ENCODE results near the gene GSC2.
"Not testable (repeated sequence)": the region's sequence is repeated elsewhere in the genome, so short reads cannot be mapped to it uniquely, and the experiment has no call there.

Gene GSC2

GRCh38 chr22:19178065-19178656 is 28.1 kb upstream of the GSC2 start:
- no peak for FAIRE-seq

DNA sequence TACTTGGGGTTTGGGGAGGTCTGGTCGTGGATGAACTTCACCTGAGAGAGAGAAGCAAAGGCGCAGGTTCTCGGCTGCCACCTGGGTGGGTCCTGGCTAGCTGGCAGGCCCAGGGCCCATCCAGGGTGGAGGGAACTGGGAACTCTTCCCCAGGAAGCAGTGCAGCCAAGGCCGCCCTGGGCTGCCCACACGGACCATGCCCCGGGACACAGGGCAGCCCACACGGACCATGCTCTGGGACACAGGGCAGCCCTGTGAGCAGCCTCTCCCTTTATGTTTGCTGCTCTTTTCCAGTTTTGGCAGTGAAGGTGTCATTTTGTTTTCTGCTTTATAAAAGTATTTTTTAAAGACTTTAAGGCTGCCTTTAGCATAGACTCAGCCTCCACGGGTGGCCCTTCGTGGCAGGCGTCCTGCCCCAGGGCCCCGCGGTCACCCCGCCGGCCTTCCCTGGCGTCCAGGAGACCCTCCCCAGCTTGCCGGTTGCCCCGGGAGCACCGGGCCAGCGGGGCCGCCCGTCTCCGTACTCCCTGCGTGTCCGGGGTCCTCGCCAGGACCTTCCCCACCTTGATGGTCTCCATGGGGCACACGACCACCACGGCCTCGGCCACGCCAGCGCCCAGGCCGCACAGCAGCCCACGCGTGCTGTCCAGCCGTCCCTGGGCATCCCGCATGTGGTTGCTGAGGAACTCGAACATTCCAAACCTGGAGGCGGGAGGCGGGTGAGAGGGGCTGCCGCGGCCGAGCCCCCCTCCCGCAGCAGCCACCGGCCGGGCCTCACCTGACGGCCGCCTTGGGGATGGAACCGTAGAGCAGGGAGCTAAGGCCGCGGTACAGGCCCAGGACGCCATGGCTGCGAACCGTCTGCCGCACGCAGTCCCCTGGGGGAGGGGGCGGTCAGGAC is 27.3 kb upstream of the GSC2 start:
- no peak for FAIRE-seq

- no peak for FAIRE-seq
These were observed 26.6 kb upstream of the GSC2 start for GRCh38 chr22:19176732-19177131.

GRCh38 chr22:19176175-19176643 is 26.1 kb upstream of the GSC2 start:
- no peak for FAIRE-seq

- FAIRE-seq = no peak
These were observed 25.6 kb upstream of the GSC2 start for GRCh38 chr22:19175602-19176174.

DNA sequence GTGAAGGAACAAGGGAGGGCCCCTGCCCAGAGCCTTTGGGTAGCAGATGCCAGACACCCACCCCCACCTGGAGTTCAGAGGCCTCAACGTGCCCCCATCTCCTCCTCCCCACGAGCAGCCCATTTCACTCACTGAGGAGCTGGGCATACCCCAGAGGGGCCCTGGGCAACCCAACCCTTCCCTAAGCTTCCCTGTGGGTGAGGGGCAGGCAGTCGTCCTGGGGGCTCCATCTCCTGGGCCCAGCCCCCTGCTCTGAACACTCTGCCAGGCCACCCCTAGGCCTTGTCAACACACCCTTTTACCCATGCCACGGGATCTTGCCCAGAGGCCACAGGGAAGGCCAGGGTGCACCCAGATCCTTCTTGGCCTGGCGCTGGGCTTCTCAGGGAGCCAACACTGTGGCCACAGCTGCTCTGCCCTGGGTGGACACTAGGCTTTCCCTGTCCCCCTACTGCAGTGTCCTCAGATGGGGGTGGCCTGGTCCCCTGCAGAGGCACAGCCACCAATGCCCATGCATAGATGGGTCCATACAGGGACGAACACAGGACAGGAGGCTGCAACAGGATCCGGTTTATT is 25.0 kb upstream of the GSC2 start:
- FAIRE-seq = no peak

DNA sequence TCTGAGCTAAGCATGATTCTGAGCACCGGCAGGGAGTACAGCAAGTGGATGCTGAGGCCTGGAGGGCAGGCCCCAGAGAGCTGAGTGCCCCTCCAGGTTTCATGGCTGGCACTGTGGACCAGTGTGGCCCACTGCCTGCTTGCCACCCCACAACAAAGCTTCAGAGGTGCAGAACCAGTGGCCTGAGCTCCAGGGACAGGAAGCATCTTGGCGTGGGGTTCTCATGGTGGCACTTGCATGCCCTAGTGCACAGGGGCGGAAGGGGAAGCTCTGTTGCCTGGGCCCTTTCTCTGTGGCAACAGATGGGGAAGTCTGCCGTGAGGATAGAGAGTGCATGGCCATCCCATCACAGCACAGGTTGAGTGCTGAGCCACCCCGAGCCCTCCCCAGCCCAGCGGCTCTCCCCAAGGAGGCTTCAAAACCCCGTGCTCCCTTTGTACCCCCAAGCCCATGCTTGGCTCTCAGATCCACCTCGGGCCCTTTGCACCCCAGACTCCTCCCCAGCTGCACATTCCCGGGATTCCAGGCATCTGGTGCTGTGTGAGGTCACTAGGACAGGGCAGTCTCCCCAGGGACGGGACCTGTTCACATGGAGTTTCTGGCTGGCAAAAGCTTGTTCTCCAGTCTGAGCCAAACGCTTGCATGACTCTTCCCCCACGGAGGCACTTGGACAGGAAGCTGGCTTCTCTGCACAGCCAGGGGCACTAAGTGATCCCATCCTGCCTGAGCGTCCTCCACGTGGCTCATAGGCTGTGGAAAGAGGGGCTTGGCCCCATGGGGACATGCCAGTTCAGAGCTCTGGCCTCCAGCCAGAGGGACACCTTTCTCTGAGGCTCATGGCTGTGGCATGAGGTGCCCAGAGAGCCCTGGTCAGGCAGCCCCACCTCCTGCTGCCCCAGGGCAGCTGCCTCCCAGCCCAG is 24.3 kb upstream of the GSC2 start:
- no peak for FAIRE-seq

GRCh38 chr22:19173047-19174035 is 23.2 kb upstream of the GSC2 start:
- FAIRE-seq = no peak

GRCh38 chr22:19172213-19173046 is 22.3 kb upstream of the GSC2 start:
- FAIRE-seq = no peak

DNA sequence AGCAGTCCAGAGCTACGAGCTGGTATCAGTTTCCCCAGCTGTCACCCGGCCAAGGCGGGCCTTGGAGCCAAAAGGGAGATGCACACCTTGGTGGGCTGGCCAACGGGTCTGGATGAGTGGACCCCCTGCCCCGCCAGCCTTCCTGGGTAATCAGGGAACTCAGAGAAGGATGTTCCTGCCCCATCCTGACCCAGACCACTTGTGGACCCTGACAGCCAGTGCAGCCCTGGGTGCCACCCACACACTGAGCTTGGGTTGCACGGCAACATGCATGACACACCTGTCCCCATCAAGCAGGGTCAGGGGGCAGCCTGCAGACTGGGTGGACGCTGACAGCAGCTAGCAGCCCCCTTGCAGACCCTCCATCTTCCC is 19.8 kb upstream of the GSC2 start:
- FAIRE-seq = no peak

- FAIRE-seq = no peak
These were observed 19.2 kb upstream of the GSC2 start for GRCh38 chr22:19169002-19169946.

- FAIRE-seq = no peak
These were observed 18.2 kb upstream of the GSC2 start for GRCh38 chr22:19168088-19168890.

- FAIRE-seq = no peak
These were observed 17.2 kb upstream of the GSC2 start for GRCh38 chr22:19167106-19167869.

DNA sequence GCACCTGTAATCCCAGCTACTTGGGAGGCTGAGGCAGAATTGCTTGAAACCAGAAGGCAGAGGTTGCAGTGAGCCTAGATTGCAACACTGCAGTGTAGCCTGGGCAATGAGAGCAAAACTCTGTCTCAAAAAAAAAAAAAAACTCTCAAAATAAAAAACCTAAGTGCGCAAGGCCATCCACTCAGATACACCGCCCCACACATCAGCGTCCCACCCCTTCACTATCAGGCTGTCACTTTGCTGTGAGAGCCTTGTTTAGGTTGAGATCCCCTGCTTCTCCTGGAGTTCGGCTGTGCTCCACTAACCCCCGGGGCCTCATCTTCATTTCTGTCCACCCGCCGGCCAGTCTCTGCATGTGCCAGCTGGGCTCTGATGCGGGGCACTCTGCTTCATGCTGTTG is 16.3 kb upstream of the GSC2 start:
- no peak for FAIRE-seq

- no peak for FAIRE-seq
These were observed 14.3 kb upstream of the GSC2 start for GRCh38 chr22:19164425-19164824.

GRCh38 chr22:19158649-19159048 is 8.6 kb upstream of the GSC2 start:
- not testable (repeated sequence) for FAIRE-seq

DNA sequence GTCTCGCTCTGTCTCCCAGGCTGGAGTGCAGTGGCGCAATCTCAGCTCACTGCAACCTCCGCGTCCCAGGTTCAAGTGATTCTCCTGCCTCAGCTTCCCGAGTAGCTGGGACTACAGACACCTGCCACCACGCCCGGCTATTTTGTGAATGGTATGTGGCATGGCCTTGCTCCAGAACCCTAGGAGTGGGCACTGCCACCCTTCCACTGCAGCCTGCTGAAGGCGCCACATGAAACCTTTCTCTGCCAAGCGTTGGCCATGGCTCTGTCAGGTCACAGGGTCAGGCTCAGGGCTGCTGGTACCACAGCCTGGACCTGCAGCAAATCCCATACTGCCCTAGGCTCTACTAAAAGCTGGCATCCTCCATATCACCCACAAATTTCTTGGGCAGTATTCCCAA is 6.0 kb upstream of the GSC2 start:
- FAIRE-seq = not testable (repeated sequence)

Measured in TTC549 (cell line).